Nephron (organoid): ENCODE results near the gene PTPRD.

Experiments
- H3K27ac Mint-ChIP-seq, 3 experiments: 2 replicates each; pipeline ENCODE4 v1.8.0; 2020; ENCODE audit warnings: mixed read lengths in 3 of 3, mild to moderate bottlenecking in 2 of 3, moderate library complexity in 1 of 3
- H3K27me3 Mint-ChIP-seq: 2 replicates; pipeline ENCODE4 v1.8.0; 2021; ENCODE audit warnings: low read depth, mild to moderate bottlenecking, moderate library complexity, mixed read lengths
- H3K36me3 Mint-ChIP-seq: 2 replicates; pipeline ENCODE4 v1.8.0; 2020; ENCODE audit warnings: low read depth, mixed read lengths
- H3K4me1 Mint-ChIP-seq: 2 replicates; pipeline ENCODE4 v1.8.0; 2020; ENCODE audit warnings: mixed read lengths
- H3K4me3 Mint-ChIP-seq, 3 experiments: 2 replicates each; pipeline ENCODE4 v1.8.0; 2020; ENCODE audit warnings: mild to moderate bottlenecking in 3 of 3, mixed read lengths in 3 of 3, moderate library complexity in 2 of 3
- H3K9me3 Mint-ChIP-seq: 2 replicates; pipeline ENCODE4 v1.8.0; 2020; ENCODE audit warnings: mixed read lengths
- TF ChIP-seq, protein P1 (sequence below), 3 experiments: fragments of 200-600 bp; sonication (generic); IDR thresholded peaks; one replicate each; pipeline ENCODE4 v1.5.0; 2021; ENCODE audit warnings: antibody characterized with exemption in 3 of 3; ENCODE audit not compliant: unreplicated experiment in 3 of 3

PTPRD gene

DNA sequence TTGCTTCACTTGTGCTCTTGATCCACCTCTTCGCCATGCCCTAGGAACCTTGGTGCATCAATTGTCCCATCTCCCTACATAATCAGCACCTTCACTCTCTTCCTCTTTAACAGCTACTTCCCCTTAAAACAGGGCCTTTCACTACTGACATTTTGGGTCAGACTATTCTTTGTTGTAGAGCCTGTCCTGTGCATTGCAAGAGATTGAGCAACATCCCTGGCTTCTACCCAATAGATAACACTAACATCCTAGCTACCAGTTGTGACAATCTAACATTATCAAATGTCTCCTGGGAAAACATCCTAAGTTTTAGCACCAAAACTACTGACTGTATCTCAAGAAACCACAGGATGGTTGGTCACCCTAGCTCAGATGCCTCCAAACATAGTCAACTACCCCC lies 1958.9 kb downstream of the PTPRD start:
- Mint-ChIP-seq H3K4me3 (no peak overlapping the region), H3K9me3 (peaks cover 2% of the 10 kb centered on the region), H3K4me1 (peaks cover 66% of the 10 kb centered on the region), H3K27me3 (no peaks in the 10 kb centered on the region), H3K27ac (peak overlapping the region in 2 of 3 experiments; percentile 7 to 36), H3K36me3 (peaks cover 4% of the 10 kb centered on the region)
- TF ChIP-seq, protein P1, sequence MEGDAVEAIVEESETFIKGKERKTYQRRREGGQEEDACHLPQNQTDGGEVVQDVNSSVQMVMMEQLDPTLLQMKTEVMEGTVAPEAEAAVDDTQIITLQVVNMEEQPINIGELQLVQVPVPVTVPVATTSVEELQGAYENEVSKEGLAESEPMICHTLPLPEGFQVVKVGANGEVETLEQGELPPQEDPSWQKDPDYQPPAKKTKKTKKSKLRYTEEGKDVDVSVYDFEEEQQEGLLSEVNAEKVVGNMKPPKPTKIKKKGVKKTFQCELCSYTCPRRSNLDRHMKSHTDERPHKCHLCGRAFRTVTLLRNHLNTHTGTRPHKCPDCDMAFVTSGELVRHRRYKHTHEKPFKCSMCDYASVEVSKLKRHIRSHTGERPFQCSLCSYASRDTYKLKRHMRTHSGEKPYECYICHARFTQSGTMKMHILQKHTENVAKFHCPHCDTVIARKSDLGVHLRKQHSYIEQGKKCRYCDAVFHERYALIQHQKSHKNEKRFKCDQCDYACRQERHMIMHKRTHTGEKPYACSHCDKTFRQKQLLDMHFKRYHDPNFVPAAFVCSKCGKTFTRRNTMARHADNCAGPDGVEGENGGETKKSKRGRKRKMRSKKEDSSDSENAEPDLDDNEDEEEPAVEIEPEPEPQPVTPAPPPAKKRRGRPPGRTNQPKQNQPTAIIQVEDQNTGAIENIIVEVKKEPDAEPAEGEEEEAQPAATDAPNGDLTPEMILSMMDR (IDR thresholded peaks at IDR 0.05; ENCODE audit: unreplicated experiment in 3 of 3): no peak

DNA sequence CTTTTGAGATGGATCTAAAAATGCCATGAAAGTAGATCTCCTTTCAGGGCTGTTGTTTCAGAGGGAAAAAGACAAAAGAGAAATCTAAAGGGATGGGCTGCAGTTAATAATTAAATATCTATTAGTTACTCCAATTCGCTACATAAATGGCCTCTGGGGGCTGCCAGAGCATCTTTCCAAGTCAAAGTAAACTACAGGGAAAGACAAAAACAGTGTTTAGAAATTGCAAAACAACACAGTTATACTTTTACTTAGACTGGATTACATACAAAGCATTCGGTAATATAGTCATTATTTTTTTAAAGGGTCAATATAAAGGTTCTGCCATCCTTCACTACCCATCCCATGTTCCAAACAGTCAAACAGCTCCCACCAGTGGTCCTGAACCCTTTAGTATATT lies 1959.7 kb downstream of the PTPRD start:
- Mint-ChIP-seq H3K4me3 (no peak overlapping the region), H3K27ac (peak overlapping the region in 2 of 3 experiments; percentile 4 to 36), H3K9me3 (peaks cover 2% of the 10 kb centered on the region), H3K27me3 (no peaks in the 10 kb centered on the region), H3K4me1 (peaks cover 72% of the 10 kb centered on the region), H3K36me3 (peaks cover 4% of the 10 kb centered on the region)
- TF ChIP-seq, protein P1 (IDR thresholded peaks at IDR 0.05; ENCODE audit: unreplicated experiment in 3 of 3): no peak

DNA sequence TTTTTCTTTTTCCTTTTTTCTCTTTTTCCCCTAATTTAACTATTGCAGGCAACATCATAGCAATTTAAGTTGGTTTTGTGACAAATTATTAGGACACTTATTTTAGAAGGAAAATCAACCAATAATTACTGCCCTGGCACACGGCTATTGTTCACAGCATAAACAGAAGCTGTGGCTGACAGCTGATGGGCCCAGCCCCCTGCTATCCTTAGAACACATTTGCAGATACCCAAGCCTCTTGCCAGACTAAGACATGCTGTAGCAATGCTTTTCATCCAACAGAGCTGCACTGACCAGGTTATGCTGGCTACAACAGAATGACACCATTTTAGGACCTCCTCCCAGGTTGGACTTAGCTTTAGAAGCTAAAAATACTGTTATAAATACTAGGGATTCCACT lies 1960.5 kb downstream of the PTPRD start:
- Mint-ChIP-seq H3K4me3 (peak overlapping the region in 1 of 3 experiments; percentile 56), H3K36me3 (no peaks in the 10 kb centered on the region), H3K27me3 (no peaks in the 10 kb centered on the region), H3K4me1 (peaks cover 73% of the 10 kb centered on the region), H3K9me3 (no peaks in the 10 kb centered on the region), H3K27ac (peak overlapping the region; percentile 18 to 70 (median 36))
- TF ChIP-seq, protein P1 (IDR thresholded peaks at IDR 0.05; ENCODE audit: unreplicated experiment in 3 of 3): no peak

DNA sequence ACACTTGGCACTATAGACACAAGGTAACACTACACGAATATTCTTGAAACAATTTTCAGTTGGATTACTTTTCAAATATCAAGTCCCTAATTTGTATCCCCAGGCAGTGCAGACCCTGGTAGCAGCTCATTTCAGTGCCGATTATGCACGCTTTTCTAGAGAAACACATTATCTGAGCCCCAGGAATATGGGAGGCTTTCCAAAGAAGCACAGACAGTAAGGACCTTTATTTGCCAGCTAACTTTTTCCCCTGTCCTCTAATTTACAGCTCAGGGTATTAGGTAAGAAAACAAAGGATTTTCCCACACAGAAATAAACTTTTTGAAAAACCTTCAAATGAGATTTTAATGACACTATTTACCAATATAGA lies 1961.0 kb downstream of the PTPRD start:
- H3K27me3 Mint-ChIP-seq: no peaks in the 10 kb centered on the region
- peak overlapping the region; percentile 18 to 70 (median 36) for H3K27ac Mint-ChIP-seq
- no peaks in the 10 kb centered on the region for H3K9me3 Mint-ChIP-seq

DNA sequence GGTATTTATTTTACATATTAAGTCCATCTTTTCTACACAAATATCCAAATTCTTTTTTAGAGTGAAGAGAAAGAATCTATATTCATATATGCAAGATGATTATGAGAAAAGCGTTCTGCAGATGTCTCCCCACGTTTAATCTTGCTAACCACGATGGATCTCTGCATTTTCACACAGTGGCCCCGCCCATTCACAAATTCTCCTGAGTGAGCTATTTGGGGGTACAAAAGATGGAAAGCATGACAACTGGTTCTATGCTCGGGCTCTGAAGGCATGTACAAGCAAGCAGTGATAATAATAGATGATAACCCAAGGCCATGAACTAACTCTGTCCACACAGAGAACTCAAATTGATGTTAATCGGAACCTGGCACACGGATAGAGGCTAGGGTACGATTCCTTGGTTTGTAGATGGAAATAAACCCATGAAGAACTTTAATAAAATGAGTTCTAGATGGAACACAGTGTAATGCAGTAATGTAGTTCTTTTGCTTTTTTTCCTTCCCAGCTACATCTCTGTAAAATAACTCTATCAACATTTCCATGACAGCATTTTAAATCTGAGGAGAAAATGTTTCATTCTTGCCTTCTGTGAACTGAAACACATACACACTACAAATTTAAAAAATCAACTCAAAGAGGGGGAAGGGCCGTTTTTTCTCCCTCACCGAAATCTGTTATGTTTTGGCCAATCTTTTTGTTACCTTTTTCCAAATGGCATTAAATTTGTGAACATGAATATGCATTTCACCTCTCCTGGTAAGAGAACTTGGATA lies 1961.5 kb downstream of the PTPRD start:
- no peaks in the 10 kb centered on the region for H3K9me3 Mint-ChIP-seq
- peak overlapping the region in 1 of 3 experiments; percentile 56 for H3K4me3 Mint-ChIP-seq
- peak overlapping the region; percentile 18 to 70 (median 36) for H3K27ac Mint-ChIP-seq
- no peaks in the 10 kb centered on the region for H3K27me3 Mint-ChIP-seq
- peaks cover 3% of the 10 kb centered on the region for H3K36me3 Mint-ChIP-seq
- TF ChIP-seq, protein P1 (IDR thresholded peaks at IDR 0.05; ENCODE audit: unreplicated experiment in 3 of 3): no peak
- peaks cover 77% of the 10 kb centered on the region for H3K4me1 Mint-ChIP-seq

More for the DNA sequence above, 1961.0 kb downstream of the PTPRD start:
- TF ChIP-seq, protein P1 (IDR thresholded peaks at IDR 0.05; ENCODE audit: unreplicated experiment in 3 of 3): no peak
- Mint-ChIP-seq H3K4me1 (peaks cover 73% of the 10 kb centered on the region), H3K4me3 (peak overlapping the region in 1 of 3 experiments; percentile 56), H3K36me3 (no peaks in the 10 kb centered on the region)

DNA sequence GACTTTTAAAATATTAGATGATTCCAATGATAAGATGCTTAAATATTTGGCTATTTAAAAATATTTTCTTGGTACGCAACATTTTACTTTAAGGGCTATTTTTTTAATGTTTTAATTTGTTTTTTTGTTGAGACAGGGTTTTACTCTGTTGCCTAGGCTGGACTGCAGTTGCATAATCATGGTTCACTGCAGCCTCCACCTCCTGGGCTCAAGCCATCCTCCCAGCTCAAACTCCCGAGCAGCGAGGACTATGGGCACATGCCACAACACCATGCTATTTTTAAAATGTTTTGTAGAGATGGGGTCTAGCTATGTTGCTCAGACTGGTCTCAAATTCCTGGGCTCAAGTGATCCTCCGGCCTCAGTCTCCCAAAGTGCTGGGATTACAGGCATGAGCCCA lies 1963.0 kb downstream of the PTPRD start:
- Mint-ChIP-seq H3K4me1 (peaks cover 73% of the 10 kb centered on the region), H3K4me3 (no peak overlapping the region), H3K9me3 (no peaks in the 10 kb centered on the region), H3K27ac (no peak overlapping the region), H3K36me3 (peaks cover 3% of the 10 kb centered on the region), H3K27me3 (no peaks in the 10 kb centered on the region)
- TF ChIP-seq, protein P1 (IDR thresholded peaks at IDR 0.05; ENCODE audit: unreplicated experiment in 3 of 3): no peak
